HEK293 (cell line): ENCODE results near the gene SPOCK1.

ENCODE experiments used
- CTCF ChIP-seq: fragments of 450-650 bp; formaldehyde crosslinking; IDR thresholded peaks from 2 replicates; pipeline ENCODE4 v1.5.1; 2016; ENCODE audit warnings: missing biosample characterization, missing genetic modification characterization
- PRDM4 ChIP-seq: fragments of 450-650 bp; formaldehyde crosslinking; IDR thresholded peaks from 2 replicates; pipeline ENCODE4 v1.5.1; 2017; ENCODE audit warnings: missing biosample characterization, missing genetic modification characterization
- ZNF248 ChIP-seq: fragments of 450-650 bp; formaldehyde crosslinking; IDR thresholded peaks from 2 replicates; pipeline ENCODE4 v1.5.1; 2017; ENCODE audit warnings: missing biosample characterization, missing genetic modification characterization
- ZNF280C ChIP-seq: fragments of 450-650 bp; formaldehyde crosslinking; IDR thresholded peaks from 2 replicates; pipeline ENCODE4 v1.5.1; 2016; ENCODE audit warnings: missing biosample characterization, missing genetic modification characterization
- ZNF335 ChIP-seq: fragments of 450-650 bp; formaldehyde crosslinking; conservative IDR thresholded peaks from 2 replicates; pipeline ENCODE4 v1.5.1; 2016; ENCODE audit warnings: missing biosample characterization, missing genetic modification characterization
- ZNF501 ChIP-seq: fragments of 450-650 bp; formaldehyde crosslinking; IDR thresholded peaks from 2 replicates; pipeline ENCODE4 v1.5.1; 2016; ENCODE audit warnings: missing biosample characterization, missing genetic modification characterization

- no peak for TF ChIP-seq ZNF501 (tag by site-specific recombination)
- TF ChIP-seq CTCF (tag by site-specific recombination), result no peak
- TF ChIP-seq ZNF335 (tag by site-specific recombination), result no peak
- no peak for TF ChIP-seq PRDM4 (tag by site-specific recombination)
- TF ChIP-seq ZNF280C, result no peak
- TF ChIP-seq ZNF248, result no peak
These were observed 190.8 kb downstream of the SPOCK1 start for GRCh38 chr5:137308311-137308710.
